GM12865 (cell line): Measurements from ENCODE around the gene NUDT1.

Experiments used
- DNase-seq: peaks from one replicate; pipeline ENCODE4 v3.0.0; 2010; ENCODE audit warnings: low read depth
- H3K4me3 ChIP-seq: 2 replicates; pipeline ENCODE4 v1.5.1; 2011; ENCODE audit warnings: mild to moderate bottlenecking, low read depth, low read length, control low read depth
- TF ChIP-seq, protein P1 (sequence below): IDR thresholded peaks from 2 replicates; pipeline ENCODE4 v1.5.1; 2011; ENCODE audit warnings: low read length, control low read depth, low read depth, inconsistent platforms; ENCODE audit not compliant: insufficient read depth; ENCODE audit errors: missing control alignments

Gene NUDT1

DNA sequence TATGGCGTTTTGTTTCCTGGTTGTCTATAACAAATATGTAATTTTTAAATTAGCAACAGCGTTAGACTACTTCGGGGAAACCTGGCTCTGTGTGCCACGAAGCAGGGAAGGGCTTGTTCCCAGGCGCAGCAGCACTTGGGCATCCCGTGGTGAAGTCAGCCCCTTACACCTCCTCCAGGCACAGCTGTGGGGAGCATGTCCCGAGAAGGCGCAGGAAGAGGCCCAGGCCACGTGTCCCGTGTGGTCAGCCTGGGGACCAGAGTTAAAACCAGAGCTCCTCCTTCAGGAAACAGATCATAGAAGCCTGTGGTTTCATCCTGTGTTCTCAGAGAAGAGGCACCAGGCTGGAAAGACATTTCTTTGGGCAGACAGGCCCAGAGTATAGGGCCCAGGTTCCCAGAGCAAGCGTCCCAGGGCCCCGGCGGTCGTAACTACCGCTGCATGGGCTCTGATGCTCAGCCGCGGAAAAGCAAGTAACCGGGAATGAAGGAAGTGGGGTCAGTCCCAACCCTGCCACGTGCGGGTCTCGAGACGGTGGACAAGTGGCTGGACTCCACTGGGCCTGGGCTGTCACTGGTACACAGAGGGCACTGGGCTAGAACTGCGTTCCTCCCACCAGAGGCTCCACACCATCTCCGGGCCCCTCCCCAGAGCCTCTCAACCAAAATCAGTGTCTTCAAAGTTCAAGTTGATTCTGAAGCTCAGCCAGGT lies 7.1 kb downstream of the NUDT1 start:
- H3K4me3 ChIP-seq: no peak overlapping the region
- DNase-seq: peak; percentile 69
- TF ChIP-seq, protein P1, sequence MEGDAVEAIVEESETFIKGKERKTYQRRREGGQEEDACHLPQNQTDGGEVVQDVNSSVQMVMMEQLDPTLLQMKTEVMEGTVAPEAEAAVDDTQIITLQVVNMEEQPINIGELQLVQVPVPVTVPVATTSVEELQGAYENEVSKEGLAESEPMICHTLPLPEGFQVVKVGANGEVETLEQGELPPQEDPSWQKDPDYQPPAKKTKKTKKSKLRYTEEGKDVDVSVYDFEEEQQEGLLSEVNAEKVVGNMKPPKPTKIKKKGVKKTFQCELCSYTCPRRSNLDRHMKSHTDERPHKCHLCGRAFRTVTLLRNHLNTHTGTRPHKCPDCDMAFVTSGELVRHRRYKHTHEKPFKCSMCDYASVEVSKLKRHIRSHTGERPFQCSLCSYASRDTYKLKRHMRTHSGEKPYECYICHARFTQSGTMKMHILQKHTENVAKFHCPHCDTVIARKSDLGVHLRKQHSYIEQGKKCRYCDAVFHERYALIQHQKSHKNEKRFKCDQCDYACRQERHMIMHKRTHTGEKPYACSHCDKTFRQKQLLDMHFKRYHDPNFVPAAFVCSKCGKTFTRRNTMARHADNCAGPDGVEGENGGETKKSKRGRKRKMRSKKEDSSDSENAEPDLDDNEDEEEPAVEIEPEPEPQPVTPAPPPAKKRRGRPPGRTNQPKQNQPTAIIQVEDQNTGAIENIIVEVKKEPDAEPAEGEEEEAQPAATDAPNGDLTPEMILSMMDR: no peak

DNA sequence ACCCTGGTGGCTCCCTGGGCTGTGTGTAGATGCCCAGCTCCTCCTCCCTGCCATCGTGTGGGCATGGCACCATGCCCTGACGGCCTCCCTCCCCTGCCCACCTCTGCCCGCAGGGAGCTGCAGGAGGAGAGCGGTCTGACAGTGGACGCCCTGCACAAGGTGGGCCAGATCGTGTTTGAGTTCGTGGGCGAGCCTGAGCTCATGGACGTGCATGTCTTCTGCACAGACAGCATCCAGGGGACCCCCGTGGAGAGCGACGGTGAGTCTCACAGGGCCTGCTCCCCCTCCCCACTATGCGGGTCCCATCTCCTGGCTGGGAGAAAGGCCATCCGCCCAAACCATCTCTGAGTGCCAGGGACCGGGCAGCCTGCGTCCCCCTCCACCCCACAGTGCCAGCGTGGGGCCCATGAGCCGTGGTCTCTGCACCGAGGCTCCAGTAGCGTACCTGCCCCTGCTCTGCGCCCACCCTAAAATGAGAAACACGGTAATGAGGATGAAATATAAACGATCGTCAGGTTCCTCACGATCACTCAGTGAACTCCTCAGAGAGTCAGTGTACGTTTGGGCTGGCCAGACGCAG lies 7.8 kb downstream of the NUDT1 start:
- no peak for DNase-seq
- TF ChIP-seq, protein P1: no peak
- no peak overlapping the region for H3K4me3 ChIP-seq

DNA sequence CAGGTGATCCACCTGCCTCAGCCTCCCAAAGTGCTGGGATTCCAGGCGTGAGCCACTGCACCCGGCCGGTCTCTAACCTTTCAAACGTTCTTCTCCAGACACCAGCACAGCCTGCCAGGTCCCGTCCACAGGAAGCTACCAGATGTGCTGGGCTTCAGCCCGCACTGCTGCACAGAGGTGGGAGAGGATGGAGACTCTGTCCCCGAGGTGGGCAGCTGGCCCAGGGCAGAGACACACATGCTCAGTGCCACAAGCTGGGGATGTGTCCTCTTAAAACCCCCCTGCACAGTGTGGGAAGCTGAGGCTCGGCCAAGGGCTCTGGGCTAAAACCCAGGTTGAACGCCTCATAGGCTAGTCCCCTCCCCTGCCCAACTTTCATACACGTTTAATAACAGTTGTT lies 9.4 kb downstream of the NUDT1 start:
- no peak overlapping the region for H3K4me3 ChIP-seq
- no peak for DNase-seq
- TF ChIP-seq, protein P1: no peak

DNA sequence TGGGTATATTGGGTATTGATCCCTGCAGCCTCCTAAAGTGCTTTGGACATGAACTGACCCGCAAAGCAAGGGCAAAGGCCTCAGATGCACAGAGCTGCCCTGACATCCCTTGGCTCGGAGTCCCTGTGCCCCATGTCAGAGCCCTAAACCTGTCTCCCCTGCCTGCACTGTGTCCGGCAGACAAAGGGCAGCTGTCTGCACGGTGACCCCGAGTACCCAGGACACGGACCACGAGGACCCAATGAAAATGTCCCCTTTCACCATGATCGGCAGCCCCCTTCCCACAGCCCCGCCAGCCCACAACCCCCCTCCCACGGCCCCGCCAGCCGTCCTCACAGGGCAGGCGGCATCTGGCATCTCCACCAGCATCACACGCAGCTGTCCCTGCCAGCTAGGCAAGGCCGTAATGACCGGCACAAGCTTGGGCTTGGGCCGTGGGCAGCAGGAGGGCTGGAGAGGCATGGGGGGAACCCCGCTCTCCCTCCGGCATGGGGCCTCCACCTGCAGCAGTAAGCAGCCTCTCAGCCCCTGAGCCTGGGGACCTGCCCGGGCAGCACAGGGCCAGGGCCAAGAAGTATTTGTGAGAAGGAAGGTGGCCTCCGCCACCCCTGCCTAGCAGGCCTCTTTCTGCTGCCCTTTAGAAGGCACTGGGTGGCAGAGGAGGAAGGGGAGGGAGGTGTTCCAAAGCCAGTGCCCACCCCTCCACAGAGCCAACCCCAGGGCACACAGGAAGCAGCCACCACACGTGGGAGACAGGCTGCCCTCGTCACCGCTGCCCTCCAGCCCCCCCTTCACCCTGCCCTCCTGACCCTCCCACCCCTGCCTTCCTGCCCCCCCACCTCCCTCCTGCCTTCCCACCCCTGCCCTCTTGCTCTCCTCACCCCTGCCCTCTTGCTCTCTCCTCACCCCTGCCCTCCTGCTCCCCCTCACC lies 10.1 kb downstream of the NUDT1 start:
- no peak for DNase-seq

DNA sequence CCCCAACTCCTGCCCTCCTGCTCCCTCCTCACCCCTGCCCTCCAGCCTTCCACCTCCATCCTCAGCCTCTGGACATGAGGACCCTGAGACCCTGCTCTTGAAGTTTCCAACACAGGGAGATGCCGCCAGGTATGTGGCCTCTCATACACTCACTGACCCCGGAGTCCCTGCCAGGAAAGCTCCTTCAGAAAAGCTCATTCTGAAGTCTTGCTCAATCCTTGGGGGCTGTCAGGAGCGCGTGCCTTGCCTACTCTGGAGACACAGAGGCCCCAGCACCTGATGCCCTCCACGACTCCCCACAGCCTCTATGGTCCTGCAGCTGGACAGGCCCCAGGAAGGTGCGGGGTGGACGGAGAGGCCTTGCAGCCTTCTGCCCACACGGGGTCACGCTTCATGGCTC lies 11.0 kb downstream of the NUDT1 start:
- TF ChIP-seq, protein P1: no peak
- H3K4me3 ChIP-seq: no peak overlapping the region
- no peak for DNase-seq

More for the DNA sequence above, 10.1 kb downstream of the NUDT1 start:
- H3K4me3 ChIP-seq: no peak overlapping the region
- TF ChIP-seq, protein P1: no peak

DNA sequence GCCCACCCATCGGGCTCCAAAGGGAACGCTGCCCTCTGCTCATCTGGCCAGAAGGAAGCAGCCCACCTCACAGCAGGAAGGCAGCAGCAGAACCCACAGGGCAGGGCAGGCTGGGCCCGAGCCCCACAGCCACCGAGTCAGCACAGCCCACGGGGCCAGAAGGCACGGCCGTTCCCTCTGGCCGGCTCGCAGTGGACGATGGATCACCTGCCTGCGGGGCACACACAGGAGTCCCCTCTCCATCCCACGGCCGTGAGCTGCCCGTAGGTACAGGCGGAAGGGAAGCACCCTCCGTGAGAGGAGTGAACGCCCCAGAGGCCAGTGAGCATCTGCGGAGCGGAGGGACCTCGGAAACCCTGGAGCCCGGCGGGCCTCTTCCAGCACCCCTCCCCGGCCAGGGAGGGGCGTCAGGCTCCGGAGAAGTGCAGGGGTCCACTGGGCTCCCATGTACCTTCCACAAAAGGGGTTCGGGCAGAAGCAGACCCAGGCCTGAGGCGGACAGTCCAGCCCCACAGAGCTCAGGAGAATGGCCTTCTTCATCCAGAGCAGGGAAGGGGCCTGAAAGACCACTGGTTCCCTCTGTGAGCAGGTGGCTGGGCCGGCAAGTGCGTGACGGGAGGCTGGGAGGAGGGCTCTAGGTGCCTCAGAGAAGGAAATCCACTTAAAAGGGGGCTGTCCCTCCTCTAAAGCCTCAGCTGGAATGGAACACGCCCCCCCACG lies 11.7 kb downstream of the NUDT1 start:
- no peak for DNase-seq
- TF ChIP-seq, protein P1: no peak
- H3K4me3 ChIP-seq: no peak overlapping the region
